ENCODE data around the gene KLHDC4.

Gene KLHDC4

GRCh38 chr16:87715231-87715630 is 50.6 kb downstream of the KLHDC4 start:
- DNase-seq: no peak

DNA sequence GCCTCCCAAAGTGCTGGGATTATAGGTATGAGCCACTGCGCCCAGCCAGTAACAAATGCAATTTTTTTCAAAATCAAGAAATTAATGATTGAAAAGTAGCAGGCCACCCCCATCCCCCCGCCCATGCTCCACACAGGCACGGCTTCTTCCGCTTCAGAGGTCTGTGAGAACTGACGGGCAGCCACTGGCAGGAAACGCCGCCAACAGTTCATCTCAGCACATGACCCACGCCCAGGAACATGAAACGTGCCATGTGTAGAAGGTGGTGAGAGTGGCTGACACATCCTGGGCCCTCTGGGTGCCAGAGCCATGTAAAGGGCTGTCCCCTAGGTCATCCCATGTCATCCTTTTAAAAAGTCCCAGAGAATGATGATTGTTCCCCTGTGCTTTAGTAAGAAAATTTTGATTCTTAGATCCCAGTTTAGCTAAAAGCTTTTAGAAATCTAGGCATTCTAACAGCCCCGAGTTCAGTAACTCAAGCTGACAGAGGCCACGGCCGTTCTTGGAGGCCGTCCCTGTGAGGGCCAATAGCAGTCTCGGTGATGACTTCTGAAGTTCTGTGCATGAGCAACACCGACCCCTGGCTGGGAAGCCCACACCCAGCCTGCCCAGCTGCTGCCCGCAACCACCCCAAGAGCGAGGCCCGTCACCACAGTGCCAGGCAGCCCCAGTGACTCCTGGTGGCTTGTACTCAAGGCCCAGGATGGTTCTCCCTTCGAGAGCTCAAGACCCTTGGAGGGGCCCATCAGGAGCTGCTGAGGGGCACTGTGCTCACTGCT is 52.1 kb downstream of the KLHDC4 start:
- DNase-seq: no peak

DNA sequence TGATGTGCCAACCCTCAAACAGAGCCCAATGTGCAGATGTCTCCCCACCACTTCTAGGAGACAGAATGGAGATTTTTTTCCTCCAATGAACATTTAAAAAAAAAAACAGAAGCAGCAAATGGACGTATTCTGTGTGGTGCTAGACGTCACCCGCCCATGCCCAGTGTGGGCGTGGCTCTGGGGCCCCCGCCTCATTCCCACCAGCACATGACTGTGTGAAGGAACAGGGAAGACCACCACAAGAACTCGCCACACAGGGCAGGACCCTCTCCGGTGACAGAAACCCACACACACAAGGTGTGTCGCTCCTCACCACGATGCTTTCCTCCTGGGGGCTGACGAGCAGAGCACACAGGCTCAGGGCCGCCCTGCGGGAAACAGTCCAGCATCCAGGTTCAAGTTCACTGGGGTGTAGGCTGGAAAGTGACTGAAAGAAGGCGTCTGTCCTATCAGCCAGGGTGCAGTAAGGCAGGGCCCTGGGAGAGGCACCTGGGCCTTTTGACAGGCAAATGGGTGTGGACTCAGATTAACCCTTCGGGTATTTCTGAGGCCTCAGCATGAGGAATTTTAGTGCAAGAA is 53.5 kb downstream of the KLHDC4 start:
- DNase-seq: no peak

DNA sequence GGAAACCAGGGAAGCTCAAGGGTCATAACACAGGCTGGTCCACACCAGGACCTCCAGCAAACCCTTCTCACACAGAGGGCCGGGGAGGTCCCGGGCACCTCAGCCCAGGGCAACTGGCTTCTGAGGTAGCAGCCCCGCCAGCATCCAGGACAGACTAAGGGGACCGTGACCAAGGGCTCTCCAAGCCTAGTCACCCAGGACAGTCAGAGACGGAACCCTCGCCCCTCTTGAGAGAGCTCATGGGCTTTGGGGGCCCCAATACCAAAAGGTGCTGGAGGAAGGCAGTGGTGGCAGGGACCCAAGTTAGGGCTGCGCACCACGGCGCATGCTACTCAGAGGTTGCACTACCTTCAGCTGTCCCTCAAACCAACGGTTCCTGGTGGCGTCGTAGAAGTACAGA is 54.9 kb downstream of the KLHDC4 start:
- DNase-seq: no peak

- no peak for DNase-seq
Observed at GRCh38 chr16:87709677-87710076, 56.1 kb downstream of the KLHDC4 start.

DNA sequence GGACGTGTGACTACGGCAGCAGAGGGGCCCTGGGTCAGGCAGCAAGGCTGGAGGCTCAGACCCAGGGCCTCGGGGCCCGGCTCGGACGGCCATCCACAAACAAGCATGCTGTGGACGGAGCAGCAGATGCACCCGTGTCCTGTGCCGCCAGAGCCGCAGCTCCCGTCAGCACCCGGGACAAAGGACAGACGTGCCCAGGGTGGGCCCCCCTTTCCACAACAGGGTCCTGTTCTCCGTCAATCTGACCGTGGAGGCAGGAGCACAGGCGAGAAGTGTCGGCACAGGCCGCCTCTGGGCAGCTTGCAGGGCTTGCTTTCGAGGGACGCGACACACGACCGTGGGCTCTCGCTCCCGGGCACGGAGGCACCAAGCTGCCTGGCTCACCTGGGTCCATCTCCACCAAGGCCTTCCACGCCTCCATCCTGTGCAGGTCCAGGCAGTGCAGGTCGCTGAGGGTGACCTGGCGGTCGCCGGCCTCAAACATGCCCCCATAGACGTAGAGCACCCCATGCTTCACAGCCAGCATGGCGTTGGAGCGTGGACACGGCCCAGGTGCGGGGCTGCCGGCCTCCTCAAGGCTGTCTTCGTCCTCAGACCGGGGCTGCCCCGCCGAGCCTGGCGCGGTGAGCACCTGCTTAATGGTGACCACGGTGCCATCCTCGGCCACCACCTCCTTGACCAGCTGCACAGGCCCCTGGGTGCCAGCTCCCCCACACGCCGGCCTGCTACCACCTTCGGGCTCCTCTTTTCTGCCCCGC is 56.7 kb downstream of the KLHDC4 start:
- DNase-seq: no peak

GRCh38 chr16:87707714-87708580 is 57.8 kb downstream of the KLHDC4 start:
- DNase-seq: no peak

DNA sequence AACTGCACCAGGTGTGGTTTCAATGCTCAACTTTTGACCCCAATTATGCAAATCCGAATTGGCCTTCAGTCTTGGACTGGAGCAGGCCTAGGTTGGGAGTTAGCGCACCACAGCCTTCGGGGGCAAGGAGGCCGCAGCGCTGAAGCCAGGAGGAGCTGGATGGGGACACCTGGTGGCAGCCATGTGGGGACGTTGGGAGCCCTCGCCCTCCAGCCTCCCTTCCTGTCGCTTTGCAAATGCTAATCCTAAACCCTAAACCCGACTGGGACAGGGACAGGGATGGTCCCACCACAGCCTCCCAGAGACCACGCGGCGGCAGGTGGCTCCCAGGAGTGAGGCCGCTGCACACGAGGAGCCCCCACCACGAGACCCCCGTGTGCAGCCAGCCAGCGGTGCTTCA is 58.7 kb downstream of the KLHDC4 start:
- no peak for DNase-seq

DNA sequence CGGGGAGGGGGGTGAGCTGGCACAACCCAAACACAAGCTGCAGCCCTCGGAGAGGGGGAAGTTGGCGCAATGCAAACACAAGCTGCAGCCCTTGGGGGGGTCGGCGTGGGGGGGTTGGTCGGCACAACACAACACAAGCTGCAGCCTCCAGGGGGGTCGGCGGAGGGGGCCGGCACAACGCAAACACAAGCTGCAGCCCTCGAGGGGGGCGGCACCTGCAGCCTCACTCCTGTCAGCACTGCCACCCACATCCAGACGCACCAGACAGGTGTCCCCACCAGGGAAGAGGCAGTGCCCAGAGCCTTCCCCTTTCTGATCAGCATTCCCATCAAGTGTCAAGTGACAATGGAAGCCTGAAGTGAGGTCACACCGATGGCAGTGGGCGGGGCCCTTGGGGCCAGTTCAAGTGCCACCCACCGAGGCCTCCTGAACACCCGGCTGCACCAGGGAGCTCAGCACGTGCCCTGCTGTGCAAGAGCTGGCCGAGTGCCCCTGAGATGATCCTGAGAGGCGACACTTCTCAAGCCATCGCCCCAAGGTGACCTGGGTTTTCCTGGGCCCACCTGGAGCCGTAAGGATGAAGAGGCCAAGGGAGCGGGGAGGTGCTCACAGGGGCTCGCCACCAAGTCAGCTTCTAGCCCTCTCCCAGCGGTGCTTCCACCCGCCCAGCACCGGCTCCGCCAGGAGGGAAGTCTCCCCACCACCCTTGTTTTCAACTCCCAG is 59.3 kb downstream of the KLHDC4 start:
- DNase-seq: no peak

- no peak for DNase-seq
Observed at GRCh38 chr16:87705771-87706277, 60.0 kb downstream of the KLHDC4 start.

DNA sequence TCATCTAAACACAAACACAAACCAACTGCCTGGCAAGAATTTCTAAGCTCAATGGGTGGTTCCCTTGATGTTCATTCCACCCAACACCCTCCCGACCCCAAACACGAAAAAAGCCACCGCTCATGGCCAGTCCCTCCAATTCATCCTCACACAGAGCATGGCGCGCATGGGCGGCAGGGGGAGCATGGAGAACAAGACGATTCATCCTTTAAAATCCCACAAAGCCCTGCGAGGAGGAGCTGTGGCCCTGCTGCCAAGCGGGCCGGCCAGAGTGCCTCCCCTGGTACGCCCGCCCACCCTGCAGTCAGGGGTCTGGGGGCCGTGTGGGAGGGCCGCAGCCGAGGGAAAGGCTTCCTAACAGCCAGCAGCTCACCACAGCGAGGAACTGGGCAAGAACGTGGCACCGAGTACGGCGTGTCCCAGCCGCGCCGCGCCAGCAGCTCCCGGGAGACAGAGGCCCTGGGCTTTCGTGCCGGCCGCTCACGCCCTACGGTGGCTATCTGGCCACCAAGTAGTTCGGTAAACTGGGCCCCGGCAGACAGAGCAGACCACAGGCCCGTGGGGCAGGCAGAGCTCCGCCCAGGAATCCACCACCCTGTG is 60.9 kb downstream of the KLHDC4 start:
- DNase-seq: no peak

DNA sequence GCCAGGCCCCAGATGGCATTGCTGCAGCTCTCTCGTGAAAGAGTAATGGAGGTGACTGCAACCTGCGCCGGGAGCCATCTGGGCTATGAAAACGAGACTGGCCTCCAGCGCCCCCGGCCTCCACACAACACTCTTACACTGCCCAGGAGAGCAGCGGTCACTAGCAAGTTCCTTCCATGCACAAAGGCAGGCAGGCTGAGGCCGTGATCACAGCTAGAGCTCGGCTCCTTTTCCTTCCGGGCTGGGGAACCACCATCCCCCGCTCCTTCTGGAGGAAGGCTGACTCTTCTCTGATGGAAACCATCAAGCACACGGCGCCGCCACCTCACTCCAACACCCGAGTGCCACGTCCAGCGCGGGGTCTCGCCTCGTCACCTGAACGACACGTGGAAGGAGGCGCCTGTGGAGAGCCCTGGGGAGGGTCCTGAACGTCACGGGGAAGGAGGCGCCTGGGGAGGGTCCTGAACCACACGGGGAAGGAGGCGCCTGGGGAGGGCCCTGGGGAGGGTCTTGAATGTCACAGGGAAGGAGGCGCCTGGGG is 61.9 kb downstream of the KLHDC4 start:
- no peak for DNase-seq

GRCh38 chr16:87703071-87703470 is 62.7 kb downstream of the KLHDC4 start:
- DNase-seq: no peak

GRCh38 chr16:87702325-87702811 is 63.4 kb downstream of the KLHDC4 start:
- DNase-seq: no peak

DNA sequence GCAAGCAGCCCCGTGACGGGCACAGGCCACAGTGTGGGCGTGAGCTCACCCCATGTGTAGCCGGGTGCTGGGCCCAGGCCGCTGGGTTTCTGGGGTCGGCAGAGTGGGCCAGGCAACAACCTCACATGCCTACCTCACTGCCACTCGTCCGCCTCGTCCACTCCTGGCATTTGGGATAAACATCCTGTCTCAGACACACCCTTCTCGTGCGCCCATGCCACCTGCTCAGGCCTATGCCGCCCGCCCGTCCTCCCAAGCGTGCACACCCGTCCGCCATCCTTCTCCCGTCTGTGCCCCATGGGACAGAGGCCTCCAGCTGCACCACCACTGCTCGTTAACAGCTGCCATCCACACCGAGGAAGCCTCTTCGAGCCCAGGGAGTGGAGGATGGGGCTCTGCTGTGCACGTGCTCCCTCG is 64.3 kb downstream of the KLHDC4 start:
- no peak for DNase-seq

GRCh38 chr16:87701078-87701460 is 64.7 kb downstream of the KLHDC4 start:
- DNase-seq: no peak

DNA sequence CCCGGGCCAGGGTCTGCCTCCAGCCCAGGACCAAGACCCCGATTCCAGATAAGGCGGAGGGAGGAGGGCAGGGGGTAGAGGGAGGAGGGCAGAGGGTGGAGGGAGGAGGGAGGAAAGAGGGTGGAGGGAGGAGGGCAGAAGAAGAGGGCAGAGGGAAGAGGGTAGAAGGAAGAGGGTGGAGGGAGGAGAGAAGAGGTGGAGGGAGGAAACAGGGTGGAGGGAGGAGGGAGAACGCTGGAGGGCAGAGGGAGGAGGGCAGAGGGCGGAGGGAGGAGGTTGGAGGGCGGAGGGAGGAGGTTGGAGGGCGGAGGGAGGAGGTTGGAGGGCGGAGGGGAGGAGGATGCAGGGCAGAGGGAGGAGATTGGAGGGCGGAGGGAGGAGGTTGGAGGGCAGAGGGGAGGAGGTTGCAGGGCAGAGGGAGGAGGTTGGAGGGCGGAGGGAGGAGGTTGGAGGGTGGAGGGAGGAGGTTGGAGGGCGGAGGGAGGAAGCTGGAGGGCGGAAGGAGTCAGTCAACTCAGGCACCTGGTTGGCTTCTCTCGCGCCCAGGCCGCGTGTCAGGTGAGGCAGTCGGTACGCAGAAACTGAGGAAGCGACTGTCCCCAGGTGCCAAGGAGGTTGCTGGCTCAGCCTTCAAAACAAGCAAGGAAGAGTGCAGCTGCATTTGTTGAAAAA is 65.2 kb downstream of the KLHDC4 start:
- DNase-seq: no peak

DNA sequence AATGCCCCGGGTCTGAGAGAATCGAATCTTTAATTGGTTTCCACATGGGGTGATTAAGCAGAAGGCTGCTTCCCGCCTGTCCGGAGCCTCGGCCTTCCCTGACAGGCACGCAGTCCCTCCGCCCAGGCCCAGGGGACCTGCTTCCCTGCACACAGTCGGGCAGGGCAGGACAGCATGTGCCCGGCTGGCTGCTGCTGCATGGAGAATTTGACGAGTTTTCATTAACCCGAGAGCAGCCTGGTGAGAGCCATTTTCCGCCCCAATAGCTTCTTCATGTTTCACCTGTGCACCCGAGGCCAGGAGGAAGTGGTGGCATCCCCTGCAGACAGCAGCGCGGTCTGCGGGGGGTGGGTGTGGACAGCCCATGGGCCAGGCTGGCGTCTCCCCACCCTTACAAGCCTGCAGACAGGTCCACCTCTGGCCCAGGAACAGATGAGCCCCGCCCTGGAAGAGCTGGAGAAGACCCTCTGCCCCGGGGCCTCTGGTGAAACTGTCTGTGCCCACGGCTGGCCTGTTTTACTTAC is 67.0 kb downstream of the KLHDC4 start:
- no peak for DNase-seq

DNA sequence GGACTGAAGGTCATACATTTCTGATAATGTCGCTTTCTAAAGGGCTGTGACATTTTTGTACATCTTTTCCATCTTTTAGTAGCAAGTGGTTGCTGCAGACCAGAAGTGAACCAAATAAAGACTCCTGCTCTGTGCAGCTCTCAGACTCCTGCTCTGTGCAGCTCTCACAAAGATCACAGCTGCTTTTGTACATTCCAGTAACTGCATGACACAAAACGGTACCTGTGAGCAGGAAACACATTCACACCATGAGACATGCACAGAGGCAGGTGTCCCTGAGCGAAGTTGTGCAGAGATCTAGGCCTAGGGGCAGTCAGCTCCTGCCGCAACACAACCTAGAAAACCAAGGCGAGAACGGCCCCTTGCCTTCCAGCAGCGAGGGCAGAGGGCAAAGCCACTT is 67.5 kb downstream of the KLHDC4 start:
- no peak for DNase-seq

GRCh38 chr16:87697792-87698191 is 68.0 kb downstream of the KLHDC4 start:
- no peak for DNase-seq

Measured in islet precursor cell (in vitro differentiated cells).